GM19099 (cell line): ENCODE data around the gene SCAI.

Experiments
- POLR2A ChIP-seq: IDR thresholded peaks from 3 replicates; pipeline ENCODE4 v1.6.1; 2011; ENCODE audit warnings: low read depth; ENCODE audit not compliant: insufficient read length; ENCODE audit errors: extremely low read depth

SCAI gene

DNA sequence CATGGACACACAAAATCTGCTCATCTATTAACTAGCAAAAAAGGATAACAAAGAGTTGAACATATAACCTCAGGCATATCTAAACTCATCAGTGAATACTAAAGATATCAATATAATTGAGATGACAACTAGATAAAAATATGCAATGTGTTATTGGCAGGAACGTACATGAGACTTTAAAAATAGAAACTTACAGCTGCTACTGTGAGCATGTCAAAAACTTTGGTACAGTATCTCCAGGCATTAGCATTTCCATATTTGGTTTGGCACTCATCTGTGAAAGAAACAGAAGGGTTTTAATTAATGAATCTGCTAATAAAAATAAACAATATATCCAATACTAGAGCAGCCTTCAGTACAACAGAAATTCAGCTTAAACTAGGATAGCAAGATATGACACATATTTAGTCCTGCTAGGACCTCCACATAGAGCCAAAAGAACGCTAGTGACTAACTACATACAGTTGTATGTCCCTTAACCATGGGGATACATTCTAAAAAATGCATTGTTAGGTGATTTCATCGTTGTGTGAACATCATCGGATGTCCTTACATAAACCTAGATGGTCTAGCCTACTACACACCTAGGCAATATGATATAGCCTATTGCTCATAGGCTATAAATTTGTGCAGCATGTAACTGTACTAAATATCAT, 10.5 kb upstream of the SCAI start:
- no peak for TF ChIP-seq POLR2A

DNA sequence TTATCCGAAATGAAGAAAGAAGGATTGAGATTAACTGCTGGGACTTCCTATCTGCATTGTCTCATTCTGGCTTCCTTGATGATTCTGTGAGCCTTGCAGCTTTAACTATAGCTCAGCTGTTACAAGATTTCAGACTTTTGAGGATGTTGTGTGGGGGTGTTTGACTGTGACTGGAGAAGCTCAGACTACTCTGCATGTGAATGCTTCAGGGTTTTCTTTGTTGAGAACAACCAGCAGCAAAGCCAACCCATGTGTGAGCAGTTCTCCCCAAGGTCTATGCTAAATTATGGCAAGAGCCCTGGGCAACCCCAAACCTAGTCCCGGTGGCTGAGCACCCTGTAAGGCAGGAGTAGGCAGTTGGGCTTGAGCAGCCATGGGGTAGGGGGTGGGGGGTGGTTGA, 8.4 kb upstream of the SCAI start:
- no peak for TF ChIP-seq POLR2A

DNA sequence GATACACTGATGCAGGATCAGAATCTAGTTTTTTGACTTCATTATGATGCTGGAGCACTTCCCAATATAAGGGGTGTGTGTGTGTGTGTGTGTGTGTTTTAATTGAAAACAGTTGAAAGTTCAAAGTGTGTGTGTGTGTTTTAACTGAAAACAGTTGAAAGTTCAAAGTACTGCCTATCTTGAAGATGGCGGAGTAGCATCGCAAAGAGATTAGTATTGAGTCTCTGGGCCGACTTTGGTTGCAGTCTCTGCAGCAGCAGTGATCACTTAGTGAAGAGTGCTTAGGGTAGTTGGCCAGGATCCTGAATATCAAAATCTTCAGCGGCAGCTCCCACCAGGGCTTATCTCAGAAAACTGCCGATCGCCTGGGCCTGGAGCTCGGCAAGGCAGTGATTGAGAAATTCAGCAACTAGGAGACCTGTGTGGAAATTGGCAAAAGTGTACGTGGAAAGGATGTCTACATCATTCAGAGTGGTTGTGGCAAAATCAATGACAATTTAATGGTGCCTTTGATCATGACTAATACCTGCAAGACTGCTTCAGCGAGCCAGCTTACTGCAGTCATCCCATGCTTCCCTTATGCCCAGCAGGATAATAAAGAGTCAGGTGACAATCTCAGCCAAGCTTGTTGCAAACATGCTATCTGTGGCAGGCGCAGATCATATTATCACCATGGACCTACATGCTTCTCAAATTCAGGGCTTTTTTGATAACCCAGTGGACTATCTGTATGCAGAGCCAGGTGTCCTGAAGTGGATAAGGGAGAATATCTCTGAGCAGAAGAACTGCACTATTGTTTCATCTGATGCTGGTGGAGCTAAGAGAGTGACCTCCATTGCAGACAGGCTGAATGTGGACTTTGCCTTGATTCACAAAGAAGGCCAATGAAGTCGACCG, 7.3 kb upstream of the SCAI start:
- TF ChIP-seq POLR2A, result no peak

DNA sequence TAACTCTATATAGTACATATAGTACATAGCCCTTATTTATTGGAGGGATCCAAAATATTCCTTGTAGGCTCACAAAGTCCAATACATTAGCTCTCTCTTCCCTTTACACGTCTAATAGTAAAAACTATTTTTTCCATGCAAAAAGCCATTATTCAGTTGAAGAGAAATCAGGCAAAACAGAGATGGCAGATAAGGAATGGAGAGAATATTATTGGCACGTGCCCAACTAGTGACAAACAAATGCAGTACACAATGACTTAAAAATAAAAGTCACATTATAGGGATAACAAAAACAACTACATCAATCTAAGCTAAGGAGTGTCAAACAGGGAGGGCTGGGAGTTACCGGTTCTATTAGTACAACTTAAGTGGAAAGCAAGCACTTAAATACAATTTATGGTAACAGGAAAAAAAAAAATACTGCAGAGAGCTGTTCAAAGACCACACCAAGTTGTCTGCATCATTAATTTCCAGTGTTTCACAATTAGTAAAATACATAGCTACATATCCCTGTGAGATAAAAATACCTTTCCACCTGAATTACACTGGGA, 4.1 kb upstream of the SCAI start:
- TF ChIP-seq POLR2A, result no peak

DNA sequence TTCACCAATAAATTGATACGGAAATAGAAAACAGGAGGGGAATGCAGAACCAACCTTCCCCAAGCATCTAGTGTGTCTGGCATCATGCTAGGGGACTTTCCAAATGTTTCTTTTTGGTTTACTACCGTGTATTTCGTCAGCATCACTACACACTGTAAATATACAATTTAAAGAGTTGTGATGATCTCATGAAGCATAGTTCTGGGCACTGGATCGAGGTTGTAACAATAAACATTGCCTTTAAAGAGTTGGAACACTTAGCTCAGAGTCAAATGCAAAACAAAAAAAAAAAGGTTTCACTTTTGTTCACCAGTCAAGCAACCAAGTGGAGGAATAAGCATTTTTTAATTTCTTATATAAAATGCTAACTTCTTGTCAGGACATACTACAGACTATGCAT, 2.9 kb upstream of the SCAI start:
- no peak for TF ChIP-seq POLR2A

DNA sequence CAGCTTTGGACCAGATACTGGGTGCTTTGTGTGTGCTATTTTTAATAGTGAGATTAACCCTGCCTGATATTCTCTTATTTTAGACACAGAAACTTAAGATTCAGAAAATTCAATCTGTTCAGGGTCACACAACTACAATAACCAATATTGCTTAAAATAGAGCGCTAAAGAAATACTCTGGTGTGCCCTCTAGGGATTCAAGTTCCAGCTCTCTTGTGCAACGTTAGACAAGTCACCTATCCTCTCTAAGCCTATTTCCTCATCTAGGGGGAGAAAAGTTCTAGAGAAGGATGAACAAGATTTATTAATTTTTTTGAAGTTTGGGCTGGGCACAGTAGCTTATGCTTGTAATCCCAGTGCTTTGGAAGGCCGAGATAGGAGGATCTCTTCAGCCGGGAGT, 2.1 kb upstream of the SCAI start:
- no peak for TF ChIP-seq POLR2A

DNA sequence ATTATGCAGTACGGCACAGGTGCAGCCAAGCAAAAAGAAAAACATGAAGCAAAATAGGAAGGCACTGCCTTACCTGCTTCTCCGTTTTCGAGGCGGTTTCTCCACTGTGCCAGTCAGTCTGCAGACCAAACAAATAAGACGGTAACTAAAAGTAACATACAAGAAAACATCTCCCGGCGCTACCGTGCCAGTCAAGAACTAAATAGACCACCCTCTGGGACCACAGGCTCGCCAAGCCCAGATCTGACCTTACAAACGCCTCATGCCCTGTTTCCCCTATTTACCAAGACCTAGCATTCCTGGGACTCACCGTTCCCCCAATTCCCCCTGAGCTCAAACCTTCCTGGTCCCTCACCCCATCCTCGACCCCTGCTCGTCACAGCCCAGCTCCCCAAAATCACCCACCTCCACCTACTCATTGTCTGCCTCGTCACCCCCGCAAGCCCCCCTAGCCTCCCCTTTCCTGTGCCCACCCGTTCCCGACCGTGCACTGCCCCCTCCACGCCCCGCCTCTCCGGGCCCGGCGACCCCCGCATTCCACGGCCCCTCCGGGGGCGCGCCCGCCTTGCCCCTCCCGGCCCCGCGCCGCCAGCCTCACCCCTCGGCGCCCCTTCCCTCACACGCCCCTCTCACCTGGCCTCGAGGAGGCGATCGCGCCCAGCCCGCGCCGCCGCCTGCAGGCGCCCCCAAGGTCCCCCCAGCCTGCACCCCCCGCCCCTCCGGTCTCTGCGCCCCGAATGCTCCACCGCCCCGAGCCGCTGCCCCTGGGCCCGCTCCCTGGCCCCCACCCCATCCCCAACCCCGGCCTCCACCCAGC, 560 bp downstream of the SCAI start:
- TF ChIP-seq POLR2A, result no peak

DNA sequence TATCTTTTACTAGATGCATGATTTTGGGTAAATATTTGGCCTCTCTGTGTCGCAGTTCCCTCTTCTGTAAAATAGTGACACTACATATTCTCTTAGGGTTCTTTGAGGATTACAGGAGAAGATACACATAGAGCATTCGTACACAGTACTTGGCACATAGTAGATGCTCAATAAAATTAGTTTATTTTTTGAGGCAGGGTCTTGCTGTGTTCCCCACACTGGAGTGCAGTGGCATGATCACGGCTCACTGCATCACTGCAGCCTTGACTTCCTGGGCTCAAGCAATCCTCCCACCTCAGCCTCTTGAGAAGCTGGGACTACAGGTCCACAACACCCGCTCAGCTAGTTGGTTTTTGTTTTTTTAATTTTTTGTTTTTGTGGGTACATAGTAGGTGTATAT, 1.6 kb downstream of the SCAI start:
- no peak for TF ChIP-seq POLR2A

DNA sequence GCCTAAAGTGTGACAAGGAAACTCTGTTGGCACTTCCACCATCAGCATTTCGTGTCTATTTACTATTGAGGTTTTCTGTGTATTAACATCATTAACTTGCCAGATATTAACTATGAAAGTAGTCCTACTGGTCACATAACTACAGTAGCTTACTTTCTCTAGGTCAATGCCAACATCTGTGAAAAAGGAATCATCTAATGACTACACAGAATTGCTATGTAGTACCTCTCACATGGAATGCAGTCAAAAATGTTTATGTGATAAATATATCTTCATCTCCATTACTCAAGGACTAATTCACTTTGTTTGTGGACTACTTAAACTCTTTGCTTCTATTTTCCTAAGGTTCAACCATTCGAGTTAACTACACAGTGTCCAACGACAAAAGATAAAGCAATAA, 2.1 kb downstream of the SCAI start:
- TF ChIP-seq POLR2A, result no peak

DNA sequence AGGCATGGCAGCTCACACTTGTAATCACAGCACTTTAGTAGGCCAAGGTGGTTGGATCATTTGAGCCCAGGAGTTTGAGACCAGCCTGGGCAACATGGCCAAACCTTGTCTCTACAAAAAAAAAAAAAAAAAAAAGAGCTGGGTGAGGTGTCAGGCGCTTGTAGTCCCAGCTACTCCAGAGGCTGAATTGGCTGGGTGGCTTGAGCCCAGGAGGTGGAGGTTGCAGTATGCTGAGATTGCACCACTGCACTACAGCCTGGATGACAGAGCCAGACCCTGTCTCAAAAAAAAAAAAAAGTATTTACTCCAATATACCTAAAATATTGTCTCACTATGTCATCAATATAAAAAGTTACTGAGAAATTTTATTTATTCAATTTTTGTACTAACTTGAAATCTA, 2.8 kb downstream of the SCAI start:
- no peak for TF ChIP-seq POLR2A

DNA sequence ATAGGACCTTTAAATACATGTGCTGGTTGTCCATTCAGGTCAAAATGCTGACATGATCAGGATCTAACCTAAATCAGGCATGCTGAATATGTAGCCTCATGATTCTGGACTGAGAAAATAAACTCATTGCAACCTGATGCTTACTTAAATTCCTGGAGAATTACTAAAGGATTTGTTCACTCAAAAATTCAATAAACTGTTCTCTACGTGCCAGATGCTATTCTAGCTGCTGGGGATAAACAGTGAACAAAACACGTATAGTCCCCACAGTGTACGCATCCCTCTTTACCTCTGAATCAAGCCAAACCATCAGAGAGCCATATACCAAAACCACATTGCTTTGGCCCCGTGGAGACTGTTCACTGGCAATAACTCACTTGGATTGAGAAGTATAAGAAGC, 6.1 kb downstream of the SCAI start:
- TF ChIP-seq POLR2A, result no peak

DNA sequence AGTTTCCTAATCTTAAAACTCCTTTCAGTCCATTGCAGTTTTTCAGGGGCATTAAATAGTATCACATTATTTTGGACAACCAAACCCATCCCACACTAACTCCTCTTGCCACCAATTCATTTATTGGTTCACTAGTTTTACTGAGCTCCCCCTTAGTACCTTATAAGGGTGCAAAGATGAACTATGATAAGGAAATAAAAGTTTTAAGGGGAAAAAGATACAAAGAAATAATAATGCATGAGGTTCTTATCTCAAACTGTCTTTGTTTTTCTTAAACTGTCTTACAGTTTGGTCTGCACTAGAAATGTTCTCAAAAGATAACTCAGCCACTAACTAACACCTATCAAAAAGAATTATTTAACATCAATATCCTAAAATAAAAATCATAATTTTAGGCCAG, 8.4 kb downstream of the SCAI start:
- TF ChIP-seq POLR2A, result no peak

DNA sequence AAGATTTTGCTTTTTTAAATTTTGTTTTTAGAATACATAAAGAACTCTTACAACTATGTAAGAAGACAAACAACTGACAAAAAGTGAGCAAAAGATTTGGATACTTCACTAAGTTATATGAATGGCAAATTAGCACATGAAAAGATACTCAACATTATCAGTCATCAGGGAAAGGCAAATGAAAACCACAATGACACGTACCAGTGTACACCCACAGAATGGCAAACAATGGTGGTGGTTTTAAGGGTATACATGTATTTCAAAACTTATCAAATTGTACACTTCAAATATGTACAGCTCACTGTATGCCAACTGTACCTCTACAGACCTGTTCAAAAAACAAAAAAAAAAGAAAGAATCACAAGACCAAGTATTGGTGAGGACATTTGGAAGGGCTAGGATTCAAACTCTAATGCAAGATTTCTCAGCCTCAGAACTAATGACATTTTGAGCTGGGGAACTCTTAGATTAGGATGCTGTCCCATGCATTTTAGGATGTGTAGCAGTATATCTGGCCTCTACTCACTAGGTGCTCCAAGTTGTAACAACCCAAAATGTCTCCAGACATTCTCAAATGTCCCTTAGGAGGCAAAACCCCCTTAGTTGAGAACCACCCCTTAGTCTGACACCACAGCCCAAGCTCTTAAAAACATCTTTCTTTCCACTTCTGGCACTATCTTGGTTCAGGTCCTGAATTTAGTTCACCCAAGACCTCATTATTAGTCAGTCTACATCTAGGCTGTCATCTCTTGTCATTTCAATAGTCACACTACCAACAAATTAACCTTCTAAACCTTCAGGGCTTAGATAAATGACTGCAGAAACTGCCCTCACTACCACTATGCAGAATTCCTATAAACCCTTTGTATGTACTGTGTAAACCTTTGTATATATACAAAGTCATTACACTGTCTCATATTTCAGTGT, 9.7 kb downstream of the SCAI start:
- TF ChIP-seq POLR2A, result no peak

DNA sequence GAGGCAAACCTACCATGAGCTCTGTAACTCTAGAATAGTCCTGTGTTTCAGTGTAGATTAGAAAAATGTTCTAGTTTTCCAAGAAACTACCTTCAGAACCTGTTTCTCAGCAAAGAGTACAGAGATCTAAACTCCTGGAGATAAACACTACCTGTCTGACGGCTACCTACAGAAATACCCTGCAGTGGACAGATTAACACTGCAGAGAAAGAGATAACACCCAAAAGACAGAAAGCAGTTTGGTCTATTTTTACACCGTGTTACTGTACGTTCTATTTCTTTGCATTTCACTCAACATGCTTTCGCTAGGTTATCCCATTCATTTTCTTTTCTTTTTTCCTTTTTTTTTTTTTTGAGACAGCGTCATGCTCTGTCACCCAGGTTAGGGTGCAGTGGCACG, 11.6 kb downstream of the SCAI start:
- TF ChIP-seq POLR2A, result no peak
